OCI-LY7 (cell line): ENCODE data around the gene SMTNL2. TPM values are rescaled to one million over a fixed set of nuclear protein-coding genes. Genes with fewer than 3 reads are reported as not detected.
"Not testable (repeated sequence)": the region's sequence is repeated elsewhere in the genome, so short reads cannot be mapped to it uniquely, and the experiment has no call there.

ENCODE experiments used
- BruUV-seq: library from RNA; stranded (reverse); fragments of 400-500 nt; replicated peaks from 2 replicates; lab custom pipeline; 2021; lab: Mats Ljungman, UMichigan
- CTCF ChIA-PET: fragments of 300-600 bp; sonication (Branson Sonifier 250); formaldehyde crosslinking; loops from one replicate; lab custom pipeline; 2022; ENCODE audit warnings: antibody characterized with exemption; ENCODE audit not compliant: unreplicated experiment; lab: Charles Lee
- POLR2A ChIA-PET: fragments of 300-600 bp; sonication (Branson Sonifier 250); formaldehyde crosslinking; loops from one replicate; lab custom pipeline; 2022; ENCODE audit warnings: antibody characterized with exemption; lab: Charles Lee
- DNase-seq: peaks from one replicate; pipeline ENCODE4 v3.0.0-alpha.2; 2015; ENCODE audit warnings: low spot score
- H2AFZ ChIP-seq: fragments of 200-600 bp; sonication (generic), shearing (Covaris generic); 2 replicates; pipeline ENCODE4 v1.6.1; 2014; ENCODE audit warnings: mild to moderate bottlenecking, antibody characterized with exemption, low read length, moderate library complexity
- H3K27ac ChIP-seq: fragments of 200-600 bp; sonication (generic); 2 replicates; pipeline ENCODE4 v1.5.1; 2014; ENCODE audit warnings: mixed run types, low read depth, mild to moderate bottlenecking, moderate library complexity, low read length, inconsistent platforms; ENCODE audit not compliant: poor library complexity, severe bottlenecking
- H3K36me3 ChIP-seq: fragments of 200-600 bp; sonication (generic); 2 replicates; pipeline ENCODE4 v1.6.1; 2014; ENCODE audit warnings: mild to moderate bottlenecking, antibody characterized with exemption, low read length, moderate library complexity, mixed read lengths; ENCODE audit not compliant: insufficient read depth
- H3K4me1 ChIP-seq: fragments of 200-600 bp; sonication (generic); 2 replicates; pipeline ENCODE4 v1.5.1; 2014; ENCODE audit warnings: mild to moderate bottlenecking, low read length; ENCODE audit not compliant: insufficient read depth, poor library complexity, severe bottlenecking
- H3K4me2 ChIP-seq: fragments of 200-600 bp; sonication (generic); 2 replicates; pipeline ENCODE4 v1.6.1; 2014; ENCODE audit warnings: mild to moderate bottlenecking, low read length
- H3K4me3 ChIP-seq: fragments of 200-600 bp; sonication (generic); 2 replicates; pipeline ENCODE4 v1.5.1; 2014; ENCODE audit warnings: mild to moderate bottlenecking, low read depth, low read length; ENCODE audit not compliant: poor library complexity, severe bottlenecking
- H3K79me2 ChIP-seq: fragments of 200-600 bp; sonication (generic); 2 replicates; pipeline ENCODE4 v1.6.1; 2016; ENCODE audit warnings: low read depth, mild to moderate bottlenecking, low read length, moderate library complexity, mixed read lengths; ENCODE audit not compliant: insufficient read depth
- H3K9me2 ChIP-seq: fragments of 200-600 bp; sonication (generic); 2 replicates; pipeline ENCODE4 v1.6.1; 2016; ENCODE audit warnings: mild to moderate bottlenecking, low read length, mixed read lengths; ENCODE audit not compliant: insufficient read depth
- H3K9me3 ChIP-seq: fragments of 200-600 bp; sonication (generic); 2 replicates; pipeline ENCODE4 v1.6.1; 2014; ENCODE audit warnings: mild to moderate bottlenecking, mixed run types, low read length, mixed read lengths
- H4K20me1 ChIP-seq: fragments of 200-600 bp; sonication (generic); 2 replicates; pipeline ENCODE4 v1.6.1; 2014; ENCODE audit warnings: mild to moderate bottlenecking, antibody characterized with exemption, low read length, moderate library complexity, mixed read lengths; ENCODE audit not compliant: insufficient read depth
- EZH2phosphoT487 ChIP-seq: fragments of 200-600 bp; sonication (generic); IDR thresholded peaks from 2 replicates; pipeline ENCODE4 v1.6.1; 2018; ENCODE audit warnings: low read depth, borderline replicate concordance, mild to moderate bottlenecking, mixed run types, antibody characterized with exemption, low read length, moderate library complexity, mixed read lengths
- intact Hi-C: fragments of 100-400 bp; cut with micrococcal nuclease; formaldehyde crosslinking; loops from one replicate; pipeline ENCODE4 v1.10.0; 2022; ENCODE audit not compliant: unreplicated experiment
- total RNA-seq, 2 experiments: library from RNA; depleted of rRNA in 1 of 2; stranded (reverse); fragments of >200 nt in 1 of 2; shearing (Covaris generic) in 1 of 2; gene quantifications; 2 replicates each; pipeline ENCODE4 v1.2.3, GENCODE V29; 2014 to 2022
- TF ChIP-seq, protein P1 (sequence below): fragments of 200-600 bp; sonication (generic); conservative IDR thresholded peaks from 2 replicates; pipeline ENCODE4 v1.5.1; 2014; ENCODE audit warnings: mild to moderate bottlenecking, antibody characterized with exemption, low read length, moderate library complexity, mixed read lengths

Gene SMTNL2
- total RNA-seq, 2 experiments from 2014 or later = not detected

DNA sequence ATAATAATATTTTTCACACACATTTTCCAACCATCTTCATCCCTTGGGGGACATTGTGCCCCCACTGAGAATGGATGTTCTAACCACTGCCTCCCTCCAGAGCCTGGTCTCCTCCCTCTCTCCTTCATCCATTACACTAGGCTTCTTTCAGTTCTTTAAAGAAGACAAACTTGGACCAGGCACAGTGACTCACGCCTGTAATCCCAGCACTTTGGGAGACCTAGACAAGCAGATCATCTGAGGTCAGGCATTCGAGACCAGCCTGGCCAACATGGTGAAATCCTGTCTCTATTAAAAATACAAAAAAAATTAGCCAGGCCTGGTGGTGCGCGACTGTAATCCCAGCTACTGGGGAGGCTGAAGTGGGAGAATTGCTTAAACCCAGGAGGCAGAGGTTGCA is 50.6 kb downstream of the SMTNL2 start:
- Histone ChIP-seq H3K36me3 (no peaks in the 10 kb centered on the region), H3K4me1 (peaks cover 31% of the 10 kb centered on the region), H3K9me3 (no peaks in the 10 kb centered on the region), H3K9me2 (no peaks in the 10 kb centered on the region), H3K27ac (no peak overlapping the region), H3K4me3 (peak overlapping the region; percentile 66), H3K79me2 (no peaks in the 10 kb centered on the region), H2AFZ (peak overlapping the region; percentile 87; the same call in 1 of the 2 replicates), H3K4me2 (peak overlapping the region; percentile 89), H4K20me1 (no peaks in the 10 kb centered on the region)
- ChIA-PET CTCF (no interaction called here), POLR2A (interaction anchor here (0.7 kb wide), 1 partner anchor 1415 kb away, joined by 4 read pairs; no protein-coding TSS in a partner anchor)
- TF ChIP-seq, protein P1, sequence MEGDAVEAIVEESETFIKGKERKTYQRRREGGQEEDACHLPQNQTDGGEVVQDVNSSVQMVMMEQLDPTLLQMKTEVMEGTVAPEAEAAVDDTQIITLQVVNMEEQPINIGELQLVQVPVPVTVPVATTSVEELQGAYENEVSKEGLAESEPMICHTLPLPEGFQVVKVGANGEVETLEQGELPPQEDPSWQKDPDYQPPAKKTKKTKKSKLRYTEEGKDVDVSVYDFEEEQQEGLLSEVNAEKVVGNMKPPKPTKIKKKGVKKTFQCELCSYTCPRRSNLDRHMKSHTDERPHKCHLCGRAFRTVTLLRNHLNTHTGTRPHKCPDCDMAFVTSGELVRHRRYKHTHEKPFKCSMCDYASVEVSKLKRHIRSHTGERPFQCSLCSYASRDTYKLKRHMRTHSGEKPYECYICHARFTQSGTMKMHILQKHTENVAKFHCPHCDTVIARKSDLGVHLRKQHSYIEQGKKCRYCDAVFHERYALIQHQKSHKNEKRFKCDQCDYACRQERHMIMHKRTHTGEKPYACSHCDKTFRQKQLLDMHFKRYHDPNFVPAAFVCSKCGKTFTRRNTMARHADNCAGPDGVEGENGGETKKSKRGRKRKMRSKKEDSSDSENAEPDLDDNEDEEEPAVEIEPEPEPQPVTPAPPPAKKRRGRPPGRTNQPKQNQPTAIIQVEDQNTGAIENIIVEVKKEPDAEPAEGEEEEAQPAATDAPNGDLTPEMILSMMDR = no peak
- no peak for TF ChIP-seq EZH2phosphoT487
- intact Hi-C loops = loop anchor here (5.0 to 10.0 kb wide), 2 partner anchors 197 to 270 kb away; partner anchors contain the start of genes CHRNE and MINK1
- BruUV-seq = no TSS peak
- DNase-seq = no peak

- Histone ChIP-seq H3K9me3 (no peaks in the 10 kb centered on the region), H3K4me2 (peak overlapping the region; percentile 89), H3K36me3 (no peaks in the 10 kb centered on the region), H3K4me1 (peaks cover 31% of the 10 kb centered on the region), H3K4me3 (peak overlapping the region; percentile 66), H2AFZ (peak overlapping the region; percentile 87), H3K27ac (peak overlapping the region; percentile 65), H3K9me2 (no peaks in the 10 kb centered on the region), H3K79me2 (no peaks in the 10 kb centered on the region), H4K20me1 (no peaks in the 10 kb centered on the region)
- DNase-seq = peak; percentile 79
- intact Hi-C loops = loop anchor here (5.0 to 10.0 kb wide), 2 partner anchors 196 to 269 kb away; partner anchors contain the start of genes CHRNE and MINK1
- POLR2A ChIA-PET = no interaction called here
- BruUV-seq = no TSS peak
- CTCF ChIA-PET = interaction anchor here (0.6 kb wide), 1 partner anchor 390 kb away, joined by 3 read pairs; no protein-coding TSS in a partner anchor
- TF ChIP-seq, protein P1 = no peak
- no peak for TF ChIP-seq EZH2phosphoT487
Observed at GRCh38 chr17:4635823-4636375, 51.6 kb downstream of the SMTNL2 start.

DNA sequence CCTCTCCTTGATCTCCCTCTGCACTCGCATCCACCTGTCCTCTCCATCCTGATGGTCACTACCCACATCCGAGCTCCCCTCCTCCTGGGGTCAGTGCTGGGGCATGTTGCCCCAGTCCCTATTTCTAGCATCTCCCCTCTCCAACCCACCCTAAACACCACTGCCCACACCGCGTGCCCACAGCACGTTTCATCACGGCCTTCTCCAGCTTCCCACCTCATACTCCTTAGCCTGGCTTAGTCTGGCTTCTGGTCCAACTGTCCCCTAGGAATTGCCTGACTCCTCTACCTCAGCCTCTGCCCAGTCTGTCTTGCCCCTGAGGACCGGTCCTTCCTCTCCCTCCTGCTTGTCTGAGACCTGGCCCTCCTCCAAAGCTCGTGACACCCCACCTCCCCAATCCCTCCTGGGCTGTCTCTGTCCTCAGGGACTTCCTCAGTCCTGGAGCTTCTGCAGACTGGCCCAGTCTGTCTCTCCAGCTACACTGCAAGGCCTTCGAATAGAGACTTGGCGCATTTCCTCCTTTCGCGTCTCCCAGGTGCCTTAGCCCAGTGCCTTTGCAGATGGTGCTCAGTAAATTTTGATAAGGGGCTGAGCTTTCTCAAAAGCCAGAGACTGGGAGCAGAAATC is 52.3 kb downstream of the SMTNL2 start:
- peaks cover 31% of the 10 kb centered on the region for H3K4me1 ChIP-seq
- TF ChIP-seq EZH2phosphoT487 = no peak
- TF ChIP-seq, protein P1 = no peak
- no peaks in the 10 kb centered on the region for H4K20me1 ChIP-seq
- H3K79me2 ChIP-seq = no peaks in the 10 kb centered on the region
- intact Hi-C loops = loop anchor here (5.0 to 10.0 kb wide), 2 partner anchors 196 to 268 kb away; partner anchors contain the start of genes CHRNE and MINK1
- peak; percentile 34 for DNase-seq
- H3K9me3 ChIP-seq = no peaks in the 10 kb centered on the region
- H2AFZ ChIP-seq = peak overlapping the region; percentile 87; the same call in 1 of the 2 replicates
- no peaks in the 10 kb centered on the region for H3K36me3 ChIP-seq
- ChIA-PET CTCF (no interaction called here), POLR2A (no interaction called here)
- H3K9me2 ChIP-seq = no peaks in the 10 kb centered on the region
- BruUV-seq = no TSS peak
- H3K4me3 ChIP-seq = peak overlapping the region; percentile 66
- H3K27ac ChIP-seq = peak overlapping the region; percentile 65
- H3K4me2 ChIP-seq = peak overlapping the region; percentile 89

GRCh38 chr17:4638766-4639165 is 54.4 kb downstream of the SMTNL2 start:
- CTCF ChIA-PET, H3K79me2 ChIP-seq, H3K9me2 ChIP-seq, H3K4me2 ChIP-seq, H2AFZ ChIP-seq, H3K9me3 ChIP-seq, H4K20me1 ChIP-seq, H3K27ac ChIP-seq, DNase-seq, POLR2A ChIA-PET, BruUV-seq, H3K36me3 ChIP-seq, H3K4me3 ChIP-seq: not testable (repeated sequence)
- intact Hi-C loops = loop anchor here (5.0 to 10.0 kb wide), 2 partner anchors 194 to 266 kb away; partner anchors contain the start of genes CHRNE and MINK1
- peaks cover 31% of the 10 kb centered on the region for H3K4me1 ChIP-seq
